ENCODE measurements around the gene FAAP100. TPM values are rescaled to one million over a fixed set of nuclear protein-coding genes. Genes with fewer than 3 reads are reported as not detected.
A peak's percentile ranks its signal among the peaks of the same experiment; 100 is the strongest.

FAAP100 gene
- total RNA-seq, 1 donor from 2014 or later = 47.7 TPM

- H3K27ac Mint-ChIP-seq = peak within 1 kb of the TSS; percentile 98
- H3K9me3 Mint-ChIP-seq (ENCODE audit: low read depth) = no peaks in the 10 kb centered on the region
- H3K36me3 Mint-ChIP-seq (ENCODE audit: insufficient read depth) = peaks cover 39% of the 10 kb centered on the region
- peak within 1 kb of the TSS; percentile 96 for H3K4me3 Mint-ChIP-seq (ENCODE audit: low read depth)
- DNase-seq (ENCODE audit: low spot score, unreplicated experiment) = peak; percentile 79
- no peaks in the 10 kb centered on the region for H3K27me3 Mint-ChIP-seq
- TF ChIP-seq CTCF (IDR thresholded peaks at IDR 0.05; ENCODE audit: unreplicated experiment) = no peak
- H3K4me1 Mint-ChIP-seq (ENCODE audit: low read depth) = peaks cover 27% of the 10 kb centered on the region
Observed at GRCh38 chr17:81512562-81513371, 39.4 kb downstream of the FAAP100 start, which contains the start of gene ACTG1. TSS of gene ACTG1 (minus strand) at chr17:81512799. CDS start at chr17:81512354, 445 bp downstream.

GRCh38 chr17:81511804-81512561, 40.2 kb downstream of the FAAP100 start:
- peaks cover 27% of the 10 kb centered on the region for H3K4me1 Mint-ChIP-seq (ENCODE audit: low read depth)
- no peak for DNase-seq (ENCODE audit: low spot score, unreplicated experiment)

GRCh38 chr17:81511554-81511803, 40.7 kb downstream of the FAAP100 start:
- H3K36me3 Mint-ChIP-seq (ENCODE audit: insufficient read depth) = peaks cover 41% of the 10 kb centered on the region
- peak overlapping the region; percentile 97 for H3K27ac Mint-ChIP-seq
- H3K9me3 Mint-ChIP-seq (ENCODE audit: low read depth) = no peaks in the 10 kb centered on the region
- no peaks in the 10 kb centered on the region for H3K27me3 Mint-ChIP-seq
- no peak for TF ChIP-seq CTCF (IDR thresholded peaks at IDR 0.05; ENCODE audit: unreplicated experiment)
- peaks cover 27% of the 10 kb centered on the region for H3K4me1 Mint-ChIP-seq (ENCODE audit: low read depth)
- DNase-seq (ENCODE audit: low spot score, unreplicated experiment) = peak; percentile 10
- H3K4me3 Mint-ChIP-seq (ENCODE audit: low read depth) = peak overlapping the region; percentile 96

More at GRCh38 chr17:81511804-81512561, 40.2 kb downstream of the FAAP100 start:
- peak overlapping the region; percentile 97 for H3K27ac Mint-ChIP-seq
- H3K4me3 Mint-ChIP-seq (ENCODE audit: low read depth) = peak overlapping the region; percentile 96
- H3K9me3 Mint-ChIP-seq (ENCODE audit: low read depth) = no peaks in the 10 kb centered on the region
- H3K27me3 Mint-ChIP-seq = no peaks in the 10 kb centered on the region
- TF ChIP-seq CTCF (IDR thresholded peaks at IDR 0.05; ENCODE audit: unreplicated experiment) = no peak
- H3K36me3 Mint-ChIP-seq (ENCODE audit: insufficient read depth) = peaks cover 41% of the 10 kb centered on the region

- no peaks in the 10 kb centered on the region for H3K27me3 Mint-ChIP-seq
- H3K4me1 Mint-ChIP-seq (ENCODE audit: low read depth) = peaks cover 27% of the 10 kb centered on the region
- peak overlapping the region; percentile 96 for H3K4me3 Mint-ChIP-seq (ENCODE audit: low read depth)
- no peak for TF ChIP-seq CTCF (IDR thresholded peaks at IDR 0.05; ENCODE audit: unreplicated experiment)
- peak overlapping the region; percentile 97 for H3K27ac Mint-ChIP-seq
- no peaks in the 10 kb centered on the region for H3K9me3 Mint-ChIP-seq (ENCODE audit: low read depth)
- peaks cover 41% of the 10 kb centered on the region for H3K36me3 Mint-ChIP-seq (ENCODE audit: insufficient read depth)
- no peak for DNase-seq (ENCODE audit: low spot score, unreplicated experiment)
Observed at GRCh38 chr17:81510785-81511553, 41.2 kb downstream of the FAAP100 start.

All from progenitor cell of endocrine pancreas (in vitro differentiated cells).